Omental fat pad (tissue), 4 donors: ENCODE results near the gene GPR84. TPM values are rescaled to one million over a fixed set of nuclear protein-coding genes. Genes with fewer than 3 reads are reported as not detected.
"Not testable (repeated sequence)": the region's sequence is repeated elsewhere in the genome, so short reads cannot be mapped to it uniquely, and the experiment has no call there.

Source experiments
- ATAC-seq: fragments of 150-250 bp; one replicate; pipeline ENCODE4 v1.9.1; 2016; ENCODE audit warnings: mild to moderate bottlenecking, moderate library complexity; ENCODE audit not compliant: low FRiP score
- DNase-seq: peaks from one replicate; pipeline ENCODE4 v3.0.0-alpha.2; 2019; ENCODE audit warnings: low spot score
- CTCF ChIP-seq, 3 donors: fragments of 450-650 bp; IDR thresholded peaks; one replicate each; pipeline ENCODE4 v1.5.1; 2016 to 2017; ENCODE audit warnings: antibody characterized with exemption in 3 of 3, mild to moderate bottlenecking in 3 of 3, moderate library complexity in 2 of 3
- total RNA-seq, 4 donors: library from RNA; depleted of rRNA; stranded (reverse); fragments of >200 nt; gene quantifications; one replicate each; pipeline ENCODE4 v1.1.0, GENCODE V29; 2016

Gene GPR84
- total RNA-seq, 4 donors from 2014 or later: 1.0 to 3.5 (median 2.9) TPM; not detected in 1

- ATAC-seq (no peak), DNase-seq (no peak)
- TF ChIP-seq CTCF (IDR thresholded peaks at IDR 0.05): no peak
These were observed 32.8 kb downstream of the GPR84 start for GRCh38 chr12:54331461-54331860.

- TF ChIP-seq CTCF (IDR thresholded peaks at IDR 0.05): no peak
- ATAC-seq (no peak), DNase-seq (no peak)
These were observed 33.8 kb downstream of the GPR84 start for GRCh38 chr12:54330442-54330841.

GRCh38 chr12:54329759-54330158 is 34.5 kb downstream of the GPR84 start:
- no peak for DNase-seq
- no peak for TF ChIP-seq CTCF (IDR thresholded peaks at IDR 0.05)
- no peak for ATAC-seq

GRCh38 chr12:54328595-54329337 is 35.5 kb downstream of the GPR84 start:
- ATAC-seq: no peak
- no peak for TF ChIP-seq CTCF (IDR thresholded peaks at IDR 0.05)
- no peak for DNase-seq

GRCh38 chr12:54325442-54326109 is 38.7 kb downstream of the GPR84 start:
- not testable (repeated sequence) for ATAC-seq, DNase-seq

- no peak for TF ChIP-seq CTCF (IDR thresholded peaks at IDR 0.05)
These were observed 39.5 kb downstream of the GPR84 start, which contains the start of gene COPZ1 for GRCh38 chr12:54324617-54325441. COPZ1 (plus strand) TSS chr12:54325131; CDS start chr12:54325164, 33 bp downstream.

GRCh38 chr12:54321363-54321762 is 42.9 kb downstream of the GPR84 start:
- no peak for DNase-seq
- ATAC-seq: no peak
- TF ChIP-seq CTCF (IDR thresholded peaks at IDR 0.05): no peak

More at GRCh38 chr12:54324617-54325441, 39.5 kb downstream of the GPR84 start, which contains the start of gene COPZ1:
- peak; percentile 87 for DNase-seq
- ATAC-seq: peak; percentile 97
